ENCODE data around the gene ERC1. TPM values are rescaled to one million over a fixed set of nuclear protein-coding genes. Genes with fewer than 3 reads are reported as not detected.

The ERC1 gene
- total RNA-seq, 1 experiment from 2014 or later: 12.5 TPM

- DNase-seq (ENCODE audit: extremely low read depth, low read depth): no peak
Measured at GRCh38 chr12:1279050-1279449, 288.0 kb downstream of the ERC1 start.

DNA sequence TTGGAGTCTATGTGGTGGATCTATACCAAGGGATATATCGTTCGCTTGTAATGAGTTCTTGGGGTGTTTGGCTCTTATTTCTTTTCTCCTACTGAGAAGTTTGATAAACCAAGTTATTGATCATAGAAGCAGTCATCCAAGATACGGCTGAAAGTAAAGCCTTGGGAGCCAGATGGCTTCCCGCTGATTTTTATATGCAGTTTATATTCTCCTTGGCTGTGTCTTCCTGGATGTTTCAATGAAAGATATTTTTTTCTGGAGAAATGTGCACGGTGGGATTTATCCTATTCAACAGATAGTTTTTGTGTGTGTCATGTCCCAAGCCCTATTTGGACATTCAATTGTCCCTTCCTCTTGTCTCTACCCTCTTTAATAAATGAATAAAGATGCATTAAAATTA lies 289.0 kb downstream of the ERC1 start:
- no peak for DNase-seq (ENCODE audit: extremely low read depth, low read depth)

DNA sequence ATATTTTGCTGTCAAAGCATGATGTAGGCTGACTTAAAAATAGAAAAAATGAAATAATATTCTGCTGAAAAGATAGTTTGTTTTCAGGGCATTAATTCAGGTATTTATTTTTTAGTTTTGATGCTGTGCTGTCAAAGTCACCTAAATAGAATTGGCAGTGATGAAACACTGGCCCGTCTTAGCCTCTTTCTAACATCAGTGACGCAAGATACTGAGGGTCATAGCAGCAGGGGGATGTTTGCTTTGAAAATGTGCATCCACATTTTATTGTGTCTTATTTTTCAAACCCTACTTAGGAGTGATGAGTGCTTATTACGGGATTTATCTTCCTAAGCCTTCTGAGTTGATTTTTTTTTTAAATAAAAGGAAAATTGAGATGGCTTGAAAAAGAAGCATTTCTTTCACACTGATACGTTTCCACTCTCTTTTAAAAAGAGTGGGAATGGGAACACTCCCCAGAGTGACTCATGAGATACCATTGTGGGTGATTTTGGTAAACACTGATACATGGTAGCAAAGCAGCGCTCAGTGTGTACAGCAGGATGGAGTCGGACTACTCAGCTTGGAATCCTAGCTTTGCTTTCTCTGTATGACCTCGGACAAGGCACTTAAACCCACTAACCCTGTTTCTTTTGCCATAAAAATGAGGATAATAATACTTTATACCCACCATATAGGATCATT lies 290.8 kb downstream of the ERC1 start:
- no peak for DNase-seq (ENCODE audit: extremely low read depth, low read depth)

- DNase-seq (ENCODE audit: extremely low read depth, low read depth): no peak
Measured at GRCh38 chr12:1282670-1283315, 291.8 kb downstream of the ERC1 start.

- no peak for DNase-seq (ENCODE audit: extremely low read depth, low read depth)
Measured at GRCh38 chr12:1283316-1283715, 292.3 kb downstream of the ERC1 start.

GRCh38 chr12:1284611-1285010 lies 293.6 kb downstream of the ERC1 start:
- DNase-seq (ENCODE audit: extremely low read depth, low read depth): no peak

- no peak for DNase-seq (ENCODE audit: extremely low read depth, low read depth)
Measured at GRCh38 chr12:1287446-1287975, 296.5 kb downstream of the ERC1 start.

DNA sequence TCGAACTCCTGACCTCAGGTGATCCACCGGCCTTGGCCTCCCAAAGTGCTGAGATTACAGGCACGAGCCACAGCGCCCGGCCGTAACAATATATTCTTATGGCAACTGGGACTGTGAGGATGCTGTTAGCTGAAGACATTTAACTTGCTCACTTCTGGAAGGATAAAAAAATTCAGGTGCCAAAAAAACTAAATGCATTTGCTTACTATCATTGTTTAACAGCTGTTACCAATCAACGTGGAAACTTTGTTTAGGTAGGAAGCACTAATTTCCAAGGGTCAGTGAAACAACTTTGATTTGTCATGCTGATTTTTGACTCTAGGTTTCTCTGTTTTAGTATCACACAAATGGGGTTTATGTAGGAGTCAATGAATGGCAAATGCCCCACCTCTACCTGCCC lies 297.3 kb downstream of the ERC1 start:
- DNase-seq (ENCODE audit: extremely low read depth, low read depth): no peak

DNA sequence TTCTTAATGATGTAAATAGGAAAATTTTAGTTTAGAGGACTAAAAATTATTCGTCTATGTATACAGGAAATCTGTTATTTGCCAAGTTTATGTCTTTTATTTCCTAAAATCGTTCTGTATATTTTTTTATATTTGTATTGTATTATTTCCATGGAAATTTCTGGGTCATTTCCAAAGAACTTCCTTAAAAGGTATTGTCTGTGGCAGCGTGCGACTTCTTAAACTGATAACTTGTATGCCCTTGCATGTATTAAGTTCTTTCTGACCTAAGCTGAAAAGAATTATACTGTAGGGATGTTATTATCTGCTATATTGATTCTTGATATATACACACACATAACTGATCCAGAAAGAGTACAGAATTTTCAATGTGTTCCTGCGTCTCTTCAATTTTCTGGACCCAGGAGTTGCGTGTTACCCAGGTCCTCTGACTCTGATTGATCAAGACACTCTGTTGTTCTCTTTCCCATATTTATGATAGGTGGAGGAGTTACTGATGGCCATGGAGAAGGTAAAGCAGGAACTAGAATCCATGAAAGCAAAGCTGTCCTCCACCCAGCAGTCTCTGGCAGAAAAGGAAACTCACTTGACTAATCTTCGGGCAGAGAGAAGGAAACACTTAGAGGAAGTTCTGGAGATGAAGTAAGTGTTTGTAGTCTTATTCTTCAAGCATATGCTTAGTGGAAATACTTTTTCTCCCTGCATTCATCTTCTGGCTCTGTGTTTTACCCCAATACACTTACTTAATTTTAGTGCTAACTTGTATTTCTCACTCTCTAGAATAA lies 298.5 kb downstream of the ERC1 start:
- no peak for DNase-seq (ENCODE audit: extremely low read depth, low read depth)

- no peak for DNase-seq (ENCODE audit: extremely low read depth, low read depth)
Measured at GRCh38 chr12:1290716-1291115, 299.7 kb downstream of the ERC1 start.

DNA sequence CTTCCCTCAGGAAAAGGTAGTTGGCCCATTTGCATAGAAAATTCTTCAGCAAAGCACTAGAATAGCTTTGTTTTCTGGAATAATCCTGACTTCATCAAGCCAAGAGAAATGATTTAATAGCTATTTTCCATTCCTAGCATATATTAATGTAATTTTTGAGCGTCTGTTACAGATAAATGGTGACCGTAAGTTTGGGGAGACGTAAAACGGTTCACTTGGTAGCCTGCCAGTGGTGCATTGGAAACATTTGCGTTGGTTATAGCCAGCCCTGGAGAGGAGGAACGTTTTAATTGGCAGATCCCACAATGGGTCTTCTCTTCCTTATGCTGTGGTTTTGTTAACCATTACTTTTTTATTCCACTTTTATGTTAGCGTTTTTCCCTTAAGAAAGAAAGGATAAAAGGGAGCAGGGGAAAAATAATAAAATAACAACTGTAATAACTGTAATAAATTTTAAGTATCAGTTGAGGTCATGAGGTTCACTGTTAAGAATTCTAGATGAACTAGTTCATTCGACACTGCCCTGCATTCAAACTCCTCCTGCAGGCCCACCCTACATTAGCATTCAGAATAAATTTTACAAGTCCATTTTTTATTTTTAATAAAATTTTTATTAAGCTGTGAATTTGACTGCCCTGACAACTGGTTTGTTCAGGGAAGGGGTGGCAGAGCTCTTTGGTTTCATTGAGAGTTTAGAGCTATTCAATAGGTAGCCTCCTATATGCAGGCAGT lies 300.7 kb downstream of the ERC1 start:
- DNase-seq (ENCODE audit: extremely low read depth, low read depth): no peak

DNA sequence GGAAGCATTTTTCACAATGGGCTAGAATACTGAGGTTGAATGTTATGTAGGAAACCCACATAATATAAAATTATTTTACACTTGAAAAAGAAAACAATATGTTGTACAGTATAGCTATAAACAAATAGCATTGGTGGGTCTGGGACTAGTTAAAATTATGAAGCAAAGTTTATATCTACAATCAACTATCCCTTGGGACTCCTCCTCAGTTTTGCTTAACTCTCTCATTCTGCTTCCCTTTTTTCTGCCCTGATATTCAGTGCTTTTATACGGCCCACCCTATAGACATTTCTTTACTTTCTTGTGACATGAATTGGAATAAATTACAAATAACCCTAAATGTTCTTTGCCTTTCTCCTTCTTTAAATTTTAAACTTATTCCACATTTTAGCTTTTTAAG lies 302.9 kb downstream of the ERC1 start:
- no peak for DNase-seq (ENCODE audit: extremely low read depth, low read depth)

- no peak for DNase-seq (ENCODE audit: extremely low read depth, low read depth)
Measured at GRCh38 chr12:1297206-1297605, 306.2 kb downstream of the ERC1 start.

- DNase-seq (ENCODE audit: extremely low read depth, low read depth): no peak
Measured at GRCh38 chr12:1297639-1298175, 306.7 kb downstream of the ERC1 start.

DNA sequence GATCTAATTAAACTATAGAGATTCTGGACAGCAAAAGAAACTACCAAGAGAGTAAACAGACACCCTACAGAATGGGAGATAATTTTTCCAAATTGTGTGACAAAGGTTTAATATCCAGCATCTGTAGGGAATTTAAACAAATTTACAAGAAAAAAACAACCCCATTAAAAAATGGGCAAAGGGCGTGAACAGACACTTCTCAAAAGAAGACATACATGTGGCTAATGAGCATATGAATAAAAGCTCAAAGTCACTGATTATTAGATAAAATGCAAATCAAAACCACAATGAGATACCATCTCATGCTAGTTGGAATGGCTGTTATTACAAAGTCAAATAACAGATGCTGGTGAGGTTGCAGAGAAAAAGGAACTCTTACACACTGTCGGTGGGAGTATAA lies 309.4 kb downstream of the ERC1 start:
- DNase-seq (ENCODE audit: extremely low read depth, low read depth): no peak

- no peak for DNase-seq (ENCODE audit: extremely low read depth, low read depth)
Measured at GRCh38 chr12:1302201-1302870, 311.3 kb downstream of the ERC1 start.

- DNase-seq (ENCODE audit: extremely low read depth, low read depth): no peak
Measured at GRCh38 chr12:1305063-1305434, 314.0 kb downstream of the ERC1 start.

GRCh38 chr12:1305791-1306500 lies 314.9 kb downstream of the ERC1 start:
- DNase-seq (ENCODE audit: extremely low read depth, low read depth): no peak

GRCh38 chr12:1306817-1307216 lies 315.8 kb downstream of the ERC1 start:
- DNase-seq (ENCODE audit: extremely low read depth, low read depth): no peak
